Endothelial cell of umbilical vein (primary cell): ENCODE measurements around the gene CDC42SE2. TPM values are rescaled to one million over a fixed set of nuclear protein-coding genes. Genes with fewer than 3 reads are reported as not detected.

Experiments used
- BruUV-seq: library from RNA; stranded (reverse); fragments of 400-500 nt; replicated peaks from 2 replicates; lab custom pipeline; 2021; lab: Mats Ljungman, UMichigan
- CTCF ChIA-PET: fragments of 300-600, 350-600 bp; sonication (Branson Sonifier 250); formaldehyde crosslinking; loops from one replicate; lab custom pipeline; 2021; ENCODE audit warnings: antibody characterized with exemption, inconsistent platforms; lab: Charles Lee
- POLR2A ChIA-PET: fragments of 300-600, 350-600 bp; sonication (Branson Sonifier 250); formaldehyde crosslinking; loops from one replicate; lab custom pipeline; 2021; ENCODE audit warnings: antibody characterized with exemption, inconsistent platforms; lab: Charles Lee
- DNase-seq: peaks from one replicate; pipeline ENCODE4 v3.0.0-alpha.2; 2011; ENCODE audit warnings: low read depth, low spot score
- FAIRE-seq: peaks from 2 replicates; lab custom pipeline; 2011; peaks lifted over from hg19 to GRCh38; lab: Jason Lieb, UNC
- H2AFZ ChIP-seq: 2 replicates; pipeline ENCODE4 v1.6.0; 2012; ENCODE audit warnings: low read depth, low read length, control low read depth, inconsistent platforms
- H3K27ac ChIP-seq: 2 replicates; pipeline ENCODE4 v1.5.1; 2011; ENCODE audit warnings: low read depth, mild to moderate bottlenecking, control low read depth, low read length, moderate library complexity; ENCODE audit not compliant: insufficient read depth
- H3K27me3 ChIP-seq, 2 experiments: 2 replicates each; pipeline versions ENCODE4 v1.6.0 to v1.6.1; 2011; ENCODE audit warnings: low read length in 2 of 2, mixed read lengths in 1 of 2; ENCODE audit not compliant: control insufficient read depth in 2 of 2, insufficient read depth in 2 of 2
- H3K36me3 ChIP-seq, 2 experiments: 2 replicates in 1 of 2; 3 replicates in 1 of 2; pipeline ENCODE4 v1.5.1; 2011; ENCODE audit warnings: low read length in 2 of 2, mild to moderate bottlenecking in 1 of 2, moderate library complexity in 1 of 2; ENCODE audit not compliant: control insufficient read depth in 2 of 2, insufficient read depth in 2 of 2; ENCODE audit errors: extremely low read depth in 1 of 2
- H3K4me1 ChIP-seq: 3 replicates; pipeline ENCODE4 v1.5.1; 2011; ENCODE audit warnings: mild to moderate bottlenecking, low read length; ENCODE audit not compliant: control insufficient read depth, insufficient read depth; ENCODE audit errors: extremely low read depth
- H3K4me2 ChIP-seq: 2 replicates; pipeline ENCODE4 v1.6.1; 2011; ENCODE audit warnings: low read length, control low read depth, mixed read lengths; ENCODE audit not compliant: insufficient read depth
- H3K4me3 ChIP-seq, 3 experiments: fragments of 200-600 bp in 1 of 3; sonication (generic), shearing (Covaris generic) in 1 of 3; replicated peaks in 1 of 3; 2 replicates each; pipeline ENCODE4 v1.5.1; 2011 to 2016; ENCODE audit warnings: control low read depth in 3 of 3, low read length in 3 of 3, mild to moderate bottlenecking in 2 of 3, inconsistent platforms in 1 of 3, low read depth in 1 of 3, moderate library complexity in 1 of 3; ENCODE audit not compliant: insufficient read depth in 1 of 3
- H3K79me2 ChIP-seq: 2 replicates; pipeline ENCODE4 v1.6.0; 2012; ENCODE audit warnings: low read length, inconsistent platforms; ENCODE audit not compliant: control insufficient read depth, insufficient read depth
- H3K9ac ChIP-seq: replicated peaks from 2 replicates; pipeline ENCODE3; 2011; ENCODE audit warnings: low read length, control low read depth; ENCODE audit not compliant: insufficient read depth; ENCODE audit errors: extremely low read depth
- H3K9me1 ChIP-seq: replicated peaks from 3 replicates; pipeline ENCODE4 v1.6.0; 2011; ENCODE audit warnings: mild to moderate bottlenecking, low read length; ENCODE audit not compliant: control insufficient read depth, insufficient read depth; ENCODE audit errors: extremely low read depth
- H3K9me3 ChIP-seq: replicated peaks from 2 replicates; pipeline ENCODE4 v1.5.1; 2012; ENCODE audit warnings: low read length, inconsistent platforms; ENCODE audit not compliant: control insufficient read depth, insufficient read depth
- H4K20me1 ChIP-seq: replicated peaks from 2 replicates; pipeline ENCODE3; 2011; ENCODE audit warnings: mild to moderate bottlenecking, low read length; ENCODE audit not compliant: control insufficient read depth, insufficient read depth; ENCODE audit errors: extremely low read depth
- EZH2 ChIP-seq: IDR thresholded peaks from 2 replicates; pipeline ENCODE4 v1.6.1; 2012; ENCODE audit warnings: borderline replicate concordance, low read depth, mild to moderate bottlenecking, moderate library complexity, low read length, inconsistent platforms; ENCODE audit not compliant: severe bottlenecking
- FOS ChIP-seq: IDR thresholded peaks from 2 replicates; pipeline ENCODE4 v1.6.1; 2011; ENCODE audit warnings: mild to moderate bottlenecking, low read length, moderate library complexity, borderline replicate concordance; ENCODE audit not compliant: insufficient read depth
- GATA2 ChIP-seq: IDR thresholded peaks from 2 replicates; pipeline ENCODE4 v1.7.0; 2011; ENCODE audit warnings: low read depth, mild to moderate bottlenecking, moderate library complexity, mixed read lengths, low read length; ENCODE audit not compliant: insufficient read length, insufficient read depth
- JUN ChIP-seq: IDR thresholded peaks from 2 replicates; pipeline ENCODE4 v1.6.1; 2011; ENCODE audit warnings: borderline replicate concordance, low read depth; ENCODE audit not compliant: insufficient read length, insufficient read depth
- MYC ChIP-seq: IDR thresholded peaks from one replicate; pipeline ENCODE4 v1.6.1; 2011; ENCODE audit warnings: mild to moderate bottlenecking, low read depth, low read length
- POLR2A ChIP-seq: IDR thresholded peaks from 2 replicates; pipeline ENCODE4 v1.6.1; 2012; ENCODE audit warnings: low read depth, mild to moderate bottlenecking, control low read depth, low read length
- POLR2AphosphoS5 ChIP-seq: IDR thresholded peaks from 2 replicates; pipeline ENCODE4 v1.6.1; 2012; ENCODE audit warnings: low read depth, mild to moderate bottlenecking, control low read depth, low read length, moderate library complexity; ENCODE audit not compliant: insufficient read depth
- dilution Hi-C: fragments of 300-500 bp; cut with MboI; formaldehyde crosslinking; loops from one replicate; pipeline ENCODE4 v1.15.0; 2019; ENCODE audit warnings: low sequenced_read_pairs; ENCODE audit not compliant: extremely low pct_ligation_motif_present
- intact Hi-C: fragments of 100-400 bp; cut with micrococcal nuclease; formaldehyde crosslinking; loops from one replicate; pipeline ENCODE4 v1.10.0; 2022
- polyA plus RNA-seq, 4 experiments: library from polyadenylated mRNA; depleted of rRNA in 3 of 4; stranded (reverse) in 3 of 4; unstranded in 1 of 4; fragments of >200 nt; gene quantifications; 2 replicates each; pipeline versions ENCODE4 v1.2.1 to v1.2.3, GENCODE V29; 2011 to 2012; ENCODE audit warnings: missing spikeins in 1 of 4
- total RNA-seq: library from RNA; stranded (reverse); gene quantifications from 2 replicates; pipeline ENCODE4 v1.2.3, GENCODE V29; 2021
- TF ChIP-seq, protein P1 (sequence below): IDR thresholded peaks from 2 replicates; pipeline ENCODE4 v1.6.1; 2011; ENCODE audit not compliant: insufficient read depth, insufficient read length
- TF ChIP-seq, protein P2 (sequence below), 2 donors: IDR thresholded peaks; 1 replicate in 1 of 2; 2 replicates in 1 of 2; pipeline ENCODE4 v1.5.1; 2011; ENCODE audit warnings: low read length in 2 of 2, mild to moderate bottlenecking in 2 of 2, moderate library complexity in 2 of 2, control low read depth in 1 of 2, inconsistent platforms in 1 of 2, low read depth in 1 of 2; ENCODE audit not compliant: insufficient read depth in 1 of 2; ENCODE audit errors: extremely low read depth in 1 of 2

Gene CDC42SE2
- total and polyA plus RNA-seq, 2 donors (not counting 3 experiments of a cell fraction or from before 2014, with no cell fraction given), result 14.7 to 21.9 TPM

DNA sequence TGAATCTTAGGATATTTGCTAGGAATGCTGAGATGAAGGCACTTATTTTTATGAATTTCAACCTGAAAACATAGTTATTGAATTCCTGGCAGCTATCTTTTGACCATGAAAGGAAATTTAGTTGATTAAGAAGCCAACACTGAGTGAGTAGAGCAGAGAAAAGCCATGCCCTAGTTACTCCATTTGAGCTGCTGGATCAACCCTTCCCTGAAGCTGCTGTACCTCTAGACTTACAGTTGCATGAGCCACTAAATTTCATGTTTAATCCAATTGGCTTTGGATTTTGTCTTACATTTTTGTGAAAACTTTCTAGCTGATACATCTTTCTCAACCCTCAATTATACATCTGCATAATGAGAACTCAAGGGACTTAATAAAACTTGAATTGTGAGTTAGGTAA, 54.6 kb downstream of the CDC42SE2 start:
- BruUV-seq, result no TSS peak
- ChIA-PET POLR2A (no interaction called here), CTCF (no interaction called here)

DNA sequence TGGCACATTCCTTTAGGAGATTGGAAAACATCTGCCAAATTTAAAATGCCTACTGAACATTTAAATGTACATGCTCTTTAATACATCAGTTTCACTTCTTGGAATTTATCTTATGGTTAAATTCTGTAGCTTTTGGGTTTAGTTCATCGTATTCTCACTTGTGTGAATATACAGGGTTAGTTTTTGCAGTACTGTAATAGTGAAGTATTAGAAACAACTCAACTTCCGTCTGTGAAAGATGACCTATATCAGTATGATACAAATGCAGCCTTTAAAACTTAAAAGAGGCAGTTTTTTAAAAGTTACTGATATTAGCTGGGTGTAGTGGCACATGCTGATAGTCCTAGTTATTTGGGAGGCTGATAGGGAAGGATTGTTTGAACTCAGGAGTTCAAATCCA, 57.2 kb downstream of the CDC42SE2 start:
- peaks cover 18% of the 10 kb centered on the region for H3K79me2 ChIP-seq
- TF ChIP-seq POLR2A (no peak), GATA2 (no peak), FOS (no peak), EZH2 (no peak), JUN (no peak), MYC (no peak), POLR2AphosphoS5 (no peak)
- TF ChIP-seq, protein P1, sequence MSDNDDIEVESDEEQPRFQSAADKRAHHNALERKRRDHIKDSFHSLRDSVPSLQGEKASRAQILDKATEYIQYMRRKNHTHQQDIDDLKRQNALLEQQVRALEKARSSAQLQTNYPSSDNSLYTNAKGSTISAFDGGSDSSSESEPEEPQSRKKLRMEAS, result no peak
- TF ChIP-seq, protein P2, sequence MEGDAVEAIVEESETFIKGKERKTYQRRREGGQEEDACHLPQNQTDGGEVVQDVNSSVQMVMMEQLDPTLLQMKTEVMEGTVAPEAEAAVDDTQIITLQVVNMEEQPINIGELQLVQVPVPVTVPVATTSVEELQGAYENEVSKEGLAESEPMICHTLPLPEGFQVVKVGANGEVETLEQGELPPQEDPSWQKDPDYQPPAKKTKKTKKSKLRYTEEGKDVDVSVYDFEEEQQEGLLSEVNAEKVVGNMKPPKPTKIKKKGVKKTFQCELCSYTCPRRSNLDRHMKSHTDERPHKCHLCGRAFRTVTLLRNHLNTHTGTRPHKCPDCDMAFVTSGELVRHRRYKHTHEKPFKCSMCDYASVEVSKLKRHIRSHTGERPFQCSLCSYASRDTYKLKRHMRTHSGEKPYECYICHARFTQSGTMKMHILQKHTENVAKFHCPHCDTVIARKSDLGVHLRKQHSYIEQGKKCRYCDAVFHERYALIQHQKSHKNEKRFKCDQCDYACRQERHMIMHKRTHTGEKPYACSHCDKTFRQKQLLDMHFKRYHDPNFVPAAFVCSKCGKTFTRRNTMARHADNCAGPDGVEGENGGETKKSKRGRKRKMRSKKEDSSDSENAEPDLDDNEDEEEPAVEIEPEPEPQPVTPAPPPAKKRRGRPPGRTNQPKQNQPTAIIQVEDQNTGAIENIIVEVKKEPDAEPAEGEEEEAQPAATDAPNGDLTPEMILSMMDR (IDR thresholded peaks at IDR 0.05; ENCODE audit: extremely low read depth in 1 of 2, insufficient read depth in 1 of 2, low read depth in 1 of 2, low read length in 2 of 2), result no peak

More for the DNA sequence above, 54.6 kb downstream of the CDC42SE2 start:
- Histone ChIP-seq H3K9me1 (no peaks in the 10 kb centered on the region), H3K79me2 (peaks cover 34% of the 10 kb centered on the region), H4K20me1 (peaks cover 4% of the 10 kb centered on the region), H3K36me3 (peaks cover 0 to 2% of the 10 kb centered on the region in 2 experiments), H3K9ac (no peak overlapping the region), H3K4me3 (no peak overlapping the region), H3K27ac (no peak overlapping the region), H2AFZ (no peak overlapping the region), H3K4me2 (no peak overlapping the region), H3K27me3 (no peaks in the 10 kb centered on the region), H3K9me3 (no peaks in the 10 kb centered on the region), H3K4me1 (peaks cover 6% of the 10 kb centered on the region)
- TF ChIP-seq GATA2 (no peak), MYC (no peak), JUN (no peak), EZH2 (no peak)
- TF ChIP-seq, protein P1, result no peak
- no peak for DNase-seq
- no peak for FAIRE-seq
- dilution Hi-C loops, result no loop called here
- intact Hi-C loops, result no loop called here

More for the DNA sequence above, 57.2 kb downstream of the CDC42SE2 start:
- BruUV-seq, result no TSS peak
- Histone ChIP-seq H3K9me3 (no peaks in the 10 kb centered on the region), H3K27me3 (no peaks in the 10 kb centered on the region), H3K4me3 (no peak overlapping the region), H4K20me1 (no peaks in the 10 kb centered on the region), H2AFZ (no peak overlapping the region), H3K27ac (no peak overlapping the region), H3K9ac (no peak overlapping the region), H3K4me1 (peaks cover 6% of the 10 kb centered on the region), H3K36me3 (peaks cover 0 to 2% of the 10 kb centered on the region in 2 experiments), H3K9me1 (no peaks in the 10 kb centered on the region), H3K4me2 (no peak overlapping the region)
- no peak for DNase-seq
- intact Hi-C loops (loop anchor here (5.0 kb wide), 1 partner anchor 134 kb away; no protein-coding TSS in a partner anchor), dilution Hi-C loops (no loop called here)
- POLR2A ChIA-PET, result no interaction called here
- FAIRE-seq, result no peak
- CTCF ChIA-PET, result no interaction called here
